IgD-negative memory B cell (primary cell): ENCODE results near the gene PLET1. TPM values are rescaled to one million over a fixed set of nuclear protein-coding genes. Genes with fewer than 3 reads are reported as not detected.
A peak's percentile ranks its signal among the peaks of the same experiment; 100 is the strongest.

Source experiments
- H3K27ac Mint-ChIP-seq, 3 donors: one replicate each; pipeline ENCODE4 v1.8.0; 2020 to 2022; ENCODE audit warnings: mild to moderate bottlenecking in 3 of 3, mixed read lengths in 3 of 3, moderate library complexity in 1 of 3
- H3K27me3 Mint-ChIP-seq: one replicate; pipeline ENCODE4 v1.8.0; 2021; ENCODE audit warnings: mixed read lengths
- H3K36me3 Mint-ChIP-seq: one replicate; pipeline ENCODE4 v1.8.0; 2020; ENCODE audit warnings: mild to moderate bottlenecking, mixed read lengths
- H3K4me1 Mint-ChIP-seq, 3 donors: one replicate each; pipeline ENCODE4 v1.8.0; 2020 to 2022; ENCODE audit warnings: mixed read lengths in 3 of 3, mild to moderate bottlenecking in 1 of 3
- H3K4me3 Mint-ChIP-seq, 4 donors: one replicate each; pipeline ENCODE4 v1.8.0; 2020 to 2022; ENCODE audit warnings: mild to moderate bottlenecking in 4 of 4, mixed read lengths in 4 of 4, moderate library complexity in 3 of 4
- H3K9me3 Mint-ChIP-seq, 3 donors: one replicate each; pipeline ENCODE4 v1.8.0; 2020 to 2021; ENCODE audit warnings: mixed read lengths in 3 of 3, mild to moderate bottlenecking in 1 of 3
- polyA plus RNA-seq: library from polyadenylated mRNA; unstranded; fragments of 300-500 nt; fragmentation: Illumina TruSeq; gene quantifications from one replicate; pipeline ENCODE4 v1.2.3, GENCODE V29; 2021

PLET1 gene
- polyA plus RNA-seq, 1 donor from 2014 or later = not detected

- H3K27ac Mint-ChIP-seq = no peak overlapping the region
Observed at GRCh38 chr11:112271242-112271641, 10.6 kb upstream of the PLET1 start.

DNA sequence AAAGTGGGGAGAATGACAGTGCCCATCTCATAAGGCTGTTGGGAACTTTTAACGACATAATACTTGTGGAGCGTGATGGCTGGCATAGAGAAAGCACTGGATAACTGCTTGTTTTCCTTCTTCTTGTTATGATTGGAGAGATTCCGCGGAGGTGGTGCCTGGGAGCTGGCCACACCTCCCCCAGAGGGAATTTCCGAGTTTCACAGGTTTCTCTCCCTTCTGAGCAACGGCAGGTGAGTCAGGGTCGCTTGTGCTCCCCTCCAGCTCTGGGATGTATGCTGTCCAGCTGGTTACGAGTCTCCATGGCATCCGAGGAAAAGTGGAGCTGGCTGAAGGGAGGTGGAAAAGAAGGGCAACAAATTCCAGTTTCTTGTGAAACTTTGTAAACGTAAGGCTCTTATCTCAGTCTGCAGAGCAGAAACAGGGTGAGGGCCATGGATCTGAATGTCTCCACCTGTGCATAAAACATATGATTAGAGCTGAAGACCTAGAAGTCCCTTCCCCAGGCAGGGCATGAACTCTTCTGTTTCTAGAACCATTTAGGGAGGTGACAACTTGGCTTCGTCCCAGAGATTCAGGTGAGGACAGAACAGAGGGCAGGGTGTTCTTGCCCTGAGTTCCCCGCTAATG, 10.0 kb upstream of the PLET1 start:
- no peaks in the 10 kb centered on the region for H3K9me3 Mint-ChIP-seq
- no peak overlapping the region for H3K27ac Mint-ChIP-seq
- H3K4me1 Mint-ChIP-seq = peaks cover 6 to 11% (median 7%) of the 10 kb centered on the region in 3 donors
- H3K36me3 Mint-ChIP-seq = peaks cover 6% of the 10 kb centered on the region
- H3K27me3 Mint-ChIP-seq = peaks cover 1% of the 10 kb centered on the region
- H3K4me3 Mint-ChIP-seq = peak overlapping the region in 2 of 4 donors; percentile 33 to 44

More at GRCh38 chr11:112271242-112271641, 10.6 kb upstream of the PLET1 start:
- Mint-ChIP-seq H3K4me1 (peaks cover 6 to 11% (median 7%) of the 10 kb centered on the region in 3 donors), H3K36me3 (peaks cover 6% of the 10 kb centered on the region), H3K27me3 (peaks cover 1% of the 10 kb centered on the region), H3K4me3 (peak overlapping the region in 1 of 4 donors; percentile 76), H3K9me3 (no peaks in the 10 kb centered on the region)

- Mint-ChIP-seq H3K9me3 (no peaks in the 10 kb centered on the region), H3K27ac (no peak overlapping the region), H3K27me3 (peaks cover 1% of the 10 kb centered on the region), H3K36me3 (peaks cover 5% of the 10 kb centered on the region), H3K4me1 (peaks cover 6 to 11% (median 7%) of the 10 kb centered on the region in 3 donors), H3K4me3 (no peak overlapping the region)
Observed at GRCh38 chr11:112269139-112269538, 8.5 kb upstream of the PLET1 start.

GRCh38 chr11:112268406-112268805, 7.7 kb upstream of the PLET1 start:
- Mint-ChIP-seq H3K36me3 (peaks cover 3% of the 10 kb centered on the region), H3K4me3 (no peak overlapping the region), H3K27ac (no peak overlapping the region), H3K9me3 (no peaks in the 10 kb centered on the region), H3K27me3 (no peaks in the 10 kb centered on the region), H3K4me1 (peaks cover 6 to 11% (median 7%) of the 10 kb centered on the region in 3 donors)

GRCh38 chr11:112267188-112267591, 6.5 kb upstream of the PLET1 start:
- H3K4me3 Mint-ChIP-seq = no peak overlapping the region

DNA sequence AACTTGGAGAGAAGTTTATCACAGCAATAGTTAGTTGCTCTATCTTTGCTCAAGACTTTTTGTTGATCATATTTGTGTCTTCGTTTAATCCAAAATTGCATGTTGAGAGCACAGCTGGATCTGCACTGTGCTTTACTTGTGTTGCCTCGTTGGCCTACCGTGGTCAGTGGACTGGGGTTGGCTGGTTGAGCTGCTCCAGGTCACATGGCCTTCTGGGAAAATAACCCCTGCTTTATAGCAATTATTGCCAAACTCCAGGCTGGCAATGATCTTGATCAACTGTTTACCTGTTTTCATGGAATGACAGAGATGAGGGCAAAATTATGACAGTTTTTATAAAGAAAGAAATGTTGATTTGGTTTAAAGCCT, 5.7 kb upstream of the PLET1 start:
- Mint-ChIP-seq H3K27ac (no peak overlapping the region), H3K9me3 (no peaks in the 10 kb centered on the region), H3K4me3 (no peak overlapping the region), H3K4me1 (peaks cover 3 to 8% (median 3%) of the 10 kb centered on the region in 3 donors), H3K36me3 (peaks cover 1% of the 10 kb centered on the region), H3K27me3 (no peaks in the 10 kb centered on the region)

More at GRCh38 chr11:112267188-112267591, 6.5 kb upstream of the PLET1 start:
- H3K4me1 Mint-ChIP-seq = peaks cover 3 to 11% (median 7%) of the 10 kb centered on the region in 3 donors
- H3K27ac Mint-ChIP-seq = no peak overlapping the region
- H3K36me3 Mint-ChIP-seq = peaks cover 1% of the 10 kb centered on the region
- no peaks in the 10 kb centered on the region for H3K9me3 Mint-ChIP-seq
- H3K27me3 Mint-ChIP-seq = no peaks in the 10 kb centered on the region

GRCh38 chr11:112265659-112266409, 5.2 kb upstream of the PLET1 start:
- no peaks in the 10 kb centered on the region for H3K36me3 Mint-ChIP-seq
- no peaks in the 10 kb centered on the region for H3K9me3 Mint-ChIP-seq
- H3K27me3 Mint-ChIP-seq = no peaks in the 10 kb centered on the region
- H3K4me3 Mint-ChIP-seq = no peak overlapping the region
- peaks cover 0 to 2% (median 0%) of the 10 kb centered on the region in 3 donors for H3K4me1 Mint-ChIP-seq
- H3K27ac Mint-ChIP-seq = no peak overlapping the region

DNA sequence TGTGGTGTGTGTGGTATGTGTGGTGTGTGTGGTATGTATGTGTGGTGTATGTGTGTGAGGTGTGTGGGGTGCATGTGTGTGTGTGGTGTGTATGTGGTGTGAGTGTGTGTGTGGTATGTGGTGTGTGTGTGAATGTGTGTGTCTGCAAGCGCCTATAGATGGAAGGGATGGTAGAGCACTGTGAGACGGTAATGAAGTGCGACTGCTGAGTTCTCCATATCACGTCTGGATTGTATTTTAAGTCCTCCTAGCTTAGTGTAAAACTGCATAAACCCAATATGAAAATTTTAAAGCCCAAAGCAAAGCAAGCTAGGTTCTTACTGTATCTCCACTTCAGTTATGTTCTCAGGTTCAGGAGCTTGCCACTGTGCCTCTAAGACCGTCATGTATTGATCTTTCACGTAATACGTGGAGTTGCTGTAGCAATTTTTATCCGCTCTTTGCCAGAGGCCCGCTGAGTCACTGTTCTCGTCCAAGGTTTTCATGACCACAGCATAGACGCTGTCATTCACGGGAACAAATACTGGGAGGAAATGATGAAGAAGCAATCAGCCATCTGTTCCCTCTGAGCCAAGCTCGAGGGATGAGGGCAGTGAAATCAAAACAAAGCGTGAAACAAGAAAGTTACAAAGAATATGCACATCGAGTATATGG, 5.5 kb downstream of the PLET1 start:
- Mint-ChIP-seq H3K4me3 (no peak overlapping the region), H3K9me3 (no peaks in the 10 kb centered on the region), H3K4me1 (no peaks in the 10 kb centered on the region), H3K36me3 (no peaks in the 10 kb centered on the region), H3K27ac (no peak overlapping the region), H3K27me3 (no peaks in the 10 kb centered on the region)

GRCh38 chr11:112253605-112254242, 6.9 kb downstream of the PLET1 start:
- H3K4me3 Mint-ChIP-seq = no peak overlapping the region
- no peaks in the 10 kb centered on the region for H3K27me3 Mint-ChIP-seq
- H3K27ac Mint-ChIP-seq = no peak overlapping the region
- no peaks in the 10 kb centered on the region for H3K4me1 Mint-ChIP-seq
- H3K9me3 Mint-ChIP-seq = no peaks in the 10 kb centered on the region
- peaks cover 3% of the 10 kb centered on the region for H3K36me3 Mint-ChIP-seq

- H3K4me3 Mint-ChIP-seq = no peak overlapping the region
- H3K36me3 Mint-ChIP-seq = peaks cover 5% of the 10 kb centered on the region
- H3K27ac Mint-ChIP-seq = no peak overlapping the region
- H3K4me1 Mint-ChIP-seq = no peaks in the 10 kb centered on the region
- no peaks in the 10 kb centered on the region for H3K27me3 Mint-ChIP-seq
- no peaks in the 10 kb centered on the region for H3K9me3 Mint-ChIP-seq
Observed at GRCh38 chr11:112249871-112250610, 10.6 kb downstream of the PLET1 start.

DNA sequence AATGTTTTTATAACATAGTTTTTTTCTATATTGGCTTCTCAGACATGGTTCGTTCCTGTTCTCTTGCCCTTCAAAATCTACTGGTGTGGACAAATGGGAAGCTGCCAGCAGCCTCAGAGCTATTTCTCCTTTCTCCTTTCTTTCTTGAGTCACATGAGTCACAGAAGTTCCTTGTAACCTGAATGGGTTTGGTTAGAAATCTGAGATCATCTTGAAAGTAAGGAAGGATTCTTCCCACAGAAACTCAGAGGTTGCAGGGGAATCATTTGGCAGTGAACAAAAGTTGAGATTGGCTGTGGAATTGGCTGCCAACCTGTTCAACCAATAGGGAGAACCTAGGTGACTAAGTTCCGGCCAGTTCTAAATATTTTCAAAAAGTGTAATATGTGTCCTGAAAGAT, 12.5 kb downstream of the PLET1 start:
- H3K9me3 Mint-ChIP-seq = peaks cover 0 to 6% (median 0%) of the 10 kb centered on the region in 3 donors
- no peaks in the 10 kb centered on the region for H3K27me3 Mint-ChIP-seq
- no peak overlapping the region for H3K27ac Mint-ChIP-seq
- H3K36me3 Mint-ChIP-seq = peaks cover 5% of the 10 kb centered on the region
- H3K4me1 Mint-ChIP-seq = no peaks in the 10 kb centered on the region
- H3K4me3 Mint-ChIP-seq = no peak overlapping the region

GRCh38 chr11:112247201-112247600, 13.5 kb downstream of the PLET1 start:
- Mint-ChIP-seq H3K36me3 (peaks cover 5% of the 10 kb centered on the region), H3K27me3 (no peaks in the 10 kb centered on the region), H3K4me1 (no peaks in the 10 kb centered on the region), H3K9me3 (peaks cover 0 to 6% (median 0%) of the 10 kb centered on the region in 3 donors), H3K27ac (no peak overlapping the region), H3K4me3 (no peak overlapping the region)

DNA sequence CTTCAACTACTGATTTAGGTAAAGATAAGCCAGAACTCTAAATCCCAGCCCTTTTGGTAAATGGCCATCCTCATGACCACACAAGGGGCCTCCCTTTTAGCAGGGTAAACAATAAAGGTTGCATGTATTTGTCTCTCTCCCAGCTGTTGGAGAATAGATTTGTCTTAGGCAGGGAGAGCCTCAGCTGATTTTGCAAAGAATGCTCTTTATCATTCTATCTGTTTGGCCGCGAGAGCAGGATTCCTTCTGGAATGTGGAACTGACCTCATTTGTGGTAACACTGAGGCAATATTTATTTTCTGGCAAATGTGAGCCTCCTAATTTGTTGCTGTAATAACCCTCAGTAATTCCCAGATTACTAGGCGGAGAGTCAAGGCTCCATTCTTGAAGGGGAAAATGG, 19.2 kb downstream of the PLET1 start:
- peaks cover 0 to 3% (median 1%) of the 10 kb centered on the region in 3 donors for H3K4me1 Mint-ChIP-seq
- H3K4me3 Mint-ChIP-seq = no peak overlapping the region
- peaks cover 0 to 6% (median 0%) of the 10 kb centered on the region in 3 donors for H3K9me3 Mint-ChIP-seq
- H3K36me3 Mint-ChIP-seq = peaks cover 5% of the 10 kb centered on the region
- no peak overlapping the region for H3K27ac Mint-ChIP-seq
- no peaks in the 10 kb centered on the region for H3K27me3 Mint-ChIP-seq

GRCh38 chr11:112238041-112238440, 22.6 kb downstream of the PLET1 start:
- peaks cover 8% of the 10 kb centered on the region for H3K36me3 Mint-ChIP-seq
- H3K4me1 Mint-ChIP-seq = peaks cover 10 to 11% (median 11%) of the 10 kb centered on the region in 3 donors
- H3K27me3 Mint-ChIP-seq = no peaks in the 10 kb centered on the region
- H3K27ac Mint-ChIP-seq = no peak overlapping the region
- no peaks in the 10 kb centered on the region for H3K9me3 Mint-ChIP-seq
- H3K4me3 Mint-ChIP-seq = no peak overlapping the region
